DOHH2 (cell line): Measurements from ENCODE around the gene RNF144A.

Experiments
- H3F3A ChIP-seq: fragments of 200-600 bp; sonication (generic), shearing (Covaris generic); 2 replicates; pipeline ENCODE4 v1.6.0; 2016; ENCODE audit warnings: antibody characterized with exemption, mild to moderate bottlenecking; ENCODE audit not compliant: control insufficient read depth, insufficient read depth
- H3K27ac ChIP-seq: fragments of 200-600 bp; sonication (generic); 2 replicates; pipeline ENCODE4 v1.5.1; 2014; ENCODE audit warnings: low read depth, mild to moderate bottlenecking, low read length, moderate library complexity
- H3K27me3 ChIP-seq: fragments of 200-600 bp; sonication (generic); 2 replicates; pipeline ENCODE4 v1.6.1; 2014; ENCODE audit warnings: mild to moderate bottlenecking, low read length, mixed read lengths; ENCODE audit not compliant: control insufficient read depth
- H3K36me3 ChIP-seq: fragments of 200-600 bp; sonication (generic); 2 replicates; pipeline ENCODE4 v1.6.1; 2014; ENCODE audit warnings: mild to moderate bottlenecking, low read length, moderate library complexity, mixed read lengths; ENCODE audit not compliant: control insufficient read depth
- H3K4me1 ChIP-seq: fragments of 200-600 bp; sonication (generic); 2 replicates; pipeline ENCODE4 v1.6.1; 2014; ENCODE audit warnings: mild to moderate bottlenecking, low read length, mixed read lengths; ENCODE audit not compliant: control insufficient read depth
- H3K4me2 ChIP-seq: fragments of 200-600 bp; sonication (generic); 2 replicates; pipeline ENCODE4 v1.6.0; 2014; ENCODE audit warnings: mild to moderate bottlenecking, low read length, moderate library complexity
- H3K4me3 ChIP-seq: fragments of 200-600 bp; sonication (generic); 2 replicates; pipeline ENCODE4 v1.5.1; 2014; ENCODE audit warnings: mild to moderate bottlenecking, low read length, mixed read lengths
- H3K79me2 ChIP-seq: fragments of 200-600 bp; sonication (generic); 2 replicates; pipeline ENCODE4 v1.6.1; 2014; ENCODE audit warnings: mild to moderate bottlenecking, low read length, mixed read lengths; ENCODE audit not compliant: control insufficient read depth
- H3K9me2 ChIP-seq: fragments of 200-600 bp; sonication (generic); replicated peaks from 2 replicates; pipeline ENCODE4 v1.6.1; 2014; ENCODE audit warnings: mild to moderate bottlenecking, low read length, mixed read lengths; ENCODE audit not compliant: control insufficient read depth
- H3K9me3 ChIP-seq: fragments of 200-600 bp; sonication (generic); 2 replicates; pipeline ENCODE4 v1.6.1; 2014; ENCODE audit warnings: antibody characterized with exemption, low read length, mixed read lengths; ENCODE audit not compliant: control insufficient read depth, insufficient read depth
- H4K20me1 ChIP-seq: fragments of 200-600 bp; sonication (generic); 2 replicates; pipeline ENCODE4 v1.6.0; 2014; ENCODE audit warnings: low read depth, mild to moderate bottlenecking, antibody characterized with exemption, low read length, moderate library complexity; ENCODE audit not compliant: control insufficient read depth, insufficient read depth
- EZH2phosphoT487 ChIP-seq: fragments of 200-600 bp; sonication (generic); IDR thresholded peaks from 2 replicates; pipeline ENCODE4 v1.6.1; 2017; ENCODE audit warnings: borderline replicate concordance, mild to moderate bottlenecking, antibody characterized with exemption, low read length, moderate library complexity, mixed read lengths
- TF ChIP-seq, protein P1 (sequence below): fragments of 200-600 bp; sonication (generic); IDR thresholded peaks from one replicate; pipeline ENCODE4 v1.5.1; 2014; ENCODE audit warnings: antibody characterized with exemption, mild to moderate bottlenecking, low read depth, low read length; ENCODE audit not compliant: poor library complexity, severe bottlenecking

RNF144A gene

DNA sequence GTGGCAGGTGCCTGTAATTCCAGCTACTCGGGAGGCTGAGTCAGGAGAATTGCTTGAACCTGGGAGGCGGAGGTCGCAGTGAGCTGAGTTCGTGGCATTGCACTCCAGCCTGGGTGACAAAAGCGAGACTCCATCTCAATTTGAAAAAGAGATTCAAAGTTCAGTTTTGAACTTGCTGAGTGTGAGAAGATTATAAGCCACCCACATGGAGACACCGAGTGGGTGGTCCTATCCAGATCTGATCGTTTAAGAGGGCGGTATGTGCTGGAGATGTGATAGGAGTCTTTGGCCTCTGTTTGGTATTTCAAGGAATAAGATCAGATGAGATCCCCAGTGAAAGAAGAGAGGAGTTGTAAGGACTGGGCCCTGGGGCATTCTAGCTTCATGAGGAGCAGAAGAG is 25.6 kb downstream of the RNF144A start:
- no peaks in the 10 kb centered on the region for H3K9me2 ChIP-seq
- no peak overlapping the region for H3K27ac ChIP-seq
- H3K4me1 ChIP-seq, result no peaks in the 10 kb centered on the region
- no peak overlapping the region for H3K4me2 ChIP-seq
- H3K27me3 ChIP-seq, result no peaks in the 10 kb centered on the region
- H3F3A ChIP-seq, result no peaks in the 10 kb centered on the region
- no peak for TF ChIP-seq EZH2phosphoT487
- TF ChIP-seq, protein P1, sequence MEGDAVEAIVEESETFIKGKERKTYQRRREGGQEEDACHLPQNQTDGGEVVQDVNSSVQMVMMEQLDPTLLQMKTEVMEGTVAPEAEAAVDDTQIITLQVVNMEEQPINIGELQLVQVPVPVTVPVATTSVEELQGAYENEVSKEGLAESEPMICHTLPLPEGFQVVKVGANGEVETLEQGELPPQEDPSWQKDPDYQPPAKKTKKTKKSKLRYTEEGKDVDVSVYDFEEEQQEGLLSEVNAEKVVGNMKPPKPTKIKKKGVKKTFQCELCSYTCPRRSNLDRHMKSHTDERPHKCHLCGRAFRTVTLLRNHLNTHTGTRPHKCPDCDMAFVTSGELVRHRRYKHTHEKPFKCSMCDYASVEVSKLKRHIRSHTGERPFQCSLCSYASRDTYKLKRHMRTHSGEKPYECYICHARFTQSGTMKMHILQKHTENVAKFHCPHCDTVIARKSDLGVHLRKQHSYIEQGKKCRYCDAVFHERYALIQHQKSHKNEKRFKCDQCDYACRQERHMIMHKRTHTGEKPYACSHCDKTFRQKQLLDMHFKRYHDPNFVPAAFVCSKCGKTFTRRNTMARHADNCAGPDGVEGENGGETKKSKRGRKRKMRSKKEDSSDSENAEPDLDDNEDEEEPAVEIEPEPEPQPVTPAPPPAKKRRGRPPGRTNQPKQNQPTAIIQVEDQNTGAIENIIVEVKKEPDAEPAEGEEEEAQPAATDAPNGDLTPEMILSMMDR, result no peak
- no peak overlapping the region for H3K4me3 ChIP-seq
- no peaks in the 10 kb centered on the region for H4K20me1 ChIP-seq
- no peaks in the 10 kb centered on the region for H3K9me3 ChIP-seq
- H3K36me3 ChIP-seq, result no peaks in the 10 kb centered on the region
- H3K79me2 ChIP-seq, result no peaks in the 10 kb centered on the region

DNA sequence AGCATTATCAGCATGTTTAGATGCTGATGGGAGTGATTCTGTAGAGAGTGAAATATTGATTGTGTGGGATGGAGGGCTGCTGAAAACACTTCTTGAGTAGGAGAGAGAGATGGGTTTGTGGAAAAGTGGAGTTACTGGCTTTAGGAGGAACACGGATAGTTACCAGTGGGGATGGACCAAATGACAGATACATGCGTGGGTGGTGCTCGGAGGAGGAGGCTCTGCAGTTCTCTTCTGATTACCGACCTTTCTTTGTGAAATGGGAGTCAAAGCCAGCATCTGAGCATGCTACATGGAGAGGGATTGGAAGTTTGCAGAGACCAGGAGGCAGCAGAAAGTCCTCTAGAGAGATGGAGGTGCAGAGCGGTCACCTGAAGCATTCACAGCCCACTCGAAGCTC is 26.3 kb downstream of the RNF144A start:
- H3K9me3 ChIP-seq, result no peaks in the 10 kb centered on the region
- no peaks in the 10 kb centered on the region for H3K79me2 ChIP-seq
- no peaks in the 10 kb centered on the region for H3F3A ChIP-seq
- no peaks in the 10 kb centered on the region for H3K27me3 ChIP-seq
- H3K27ac ChIP-seq, result no peak overlapping the region
- H3K4me3 ChIP-seq, result no peak overlapping the region
- no peaks in the 10 kb centered on the region for H3K9me2 ChIP-seq
- no peaks in the 10 kb centered on the region for H3K36me3 ChIP-seq
- no peaks in the 10 kb centered on the region for H3K4me1 ChIP-seq
- no peak for TF ChIP-seq EZH2phosphoT487
- no peak overlapping the region for H3K4me2 ChIP-seq
- H4K20me1 ChIP-seq, result no peaks in the 10 kb centered on the region

DNA sequence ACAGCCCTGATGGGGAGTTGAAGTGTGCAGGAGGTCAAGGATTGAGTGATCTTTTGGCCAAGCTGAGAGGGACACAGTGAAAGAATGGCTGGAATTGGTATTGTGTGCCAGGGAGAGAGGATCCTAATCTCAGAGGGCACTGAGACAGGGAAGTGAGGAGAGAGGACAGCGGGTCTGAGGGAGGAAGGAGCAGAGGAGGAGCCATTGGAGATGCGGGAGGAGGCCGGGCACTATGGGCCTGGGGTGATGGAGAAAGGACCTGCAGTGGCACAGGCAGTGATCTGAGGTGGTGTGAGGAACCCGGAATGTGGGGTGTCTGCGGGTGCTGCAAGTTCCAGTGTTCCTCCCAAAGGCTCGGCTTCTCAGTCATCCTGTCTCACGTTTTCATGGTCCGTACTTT is 26.8 kb downstream of the RNF144A start:
- Histone ChIP-seq H3K9me2 (no peaks in the 10 kb centered on the region), H3K27ac (no peak overlapping the region), H3F3A (no peaks in the 10 kb centered on the region), H3K9me3 (no peaks in the 10 kb centered on the region), H4K20me1 (no peaks in the 10 kb centered on the region), H3K4me3 (no peak overlapping the region), H3K79me2 (no peaks in the 10 kb centered on the region), H3K27me3 (peaks cover 4% of the 10 kb centered on the region; the same call in 1 of the 2 replicates), H3K36me3 (no peaks in the 10 kb centered on the region), H3K4me1 (no peaks in the 10 kb centered on the region), H3K4me2 (no peak overlapping the region)
- TF ChIP-seq, protein P1, result no peak
- TF ChIP-seq EZH2phosphoT487, result no peak

DNA sequence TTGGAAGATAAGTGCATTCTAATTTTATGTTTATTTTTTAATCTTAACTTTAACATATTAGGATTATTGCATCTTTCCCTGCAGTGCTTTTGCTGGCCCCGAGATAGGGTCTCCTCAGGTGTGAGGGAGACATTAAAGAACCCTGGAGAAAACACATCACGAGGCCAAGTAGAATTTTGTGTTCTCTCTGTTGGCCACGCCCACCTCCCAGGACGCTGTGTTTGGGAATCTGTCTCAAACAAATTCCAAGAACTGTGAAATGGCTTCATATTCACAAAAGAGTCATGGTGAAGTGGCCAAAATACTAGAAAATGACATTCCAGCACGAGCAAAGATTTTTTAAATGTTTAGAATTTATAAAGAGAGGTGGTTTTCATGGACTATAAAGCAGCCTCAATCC is 27.3 kb downstream of the RNF144A start:
- Histone ChIP-seq H3K27ac (no peak overlapping the region), H3K4me2 (no peak overlapping the region), H3K79me2 (no peaks in the 10 kb centered on the region), H4K20me1 (no peaks in the 10 kb centered on the region), H3K9me2 (no peaks in the 10 kb centered on the region), H3K36me3 (no peaks in the 10 kb centered on the region), H3F3A (no peaks in the 10 kb centered on the region), H3K9me3 (no peaks in the 10 kb centered on the region), H3K4me3 (no peak overlapping the region), H3K4me1 (no peaks in the 10 kb centered on the region), H3K27me3 (peaks cover 4% of the 10 kb centered on the region; the same call in 1 of the 2 replicates)
- TF ChIP-seq, protein P1, result no peak
- no peak for TF ChIP-seq EZH2phosphoT487
